HEK293 (cell line): ENCODE results near the gene PERM1.

Experiments
- CTCF ChIP-seq: fragments of 450-650 bp; formaldehyde crosslinking; IDR thresholded peaks from 2 replicates; pipeline ENCODE4 v1.5.1; 2016; ENCODE audit warnings: missing biosample characterization, missing genetic modification characterization
- ZNF311 ChIP-seq: fragments of 450-650 bp; formaldehyde crosslinking; IDR thresholded peaks from 2 replicates; pipeline ENCODE4 v1.5.1; 2017; ENCODE audit warnings: missing biosample characterization, missing genetic modification characterization, borderline replicate concordance
- ZNF366 ChIP-seq: fragments of 450-650 bp; formaldehyde crosslinking; conservative IDR thresholded peaks from 2 replicates; pipeline ENCODE4 v1.5.1; 2016; ENCODE audit warnings: missing biosample characterization, missing genetic modification characterization
- TF ChIP-seq, protein P1 (sequence below): fragments of 450-650 bp; formaldehyde crosslinking; IDR thresholded peaks from 2 replicates; pipeline ENCODE4 v1.5.1; 2016; ENCODE audit warnings: missing biosample characterization, missing genetic modification characterization

DNA sequence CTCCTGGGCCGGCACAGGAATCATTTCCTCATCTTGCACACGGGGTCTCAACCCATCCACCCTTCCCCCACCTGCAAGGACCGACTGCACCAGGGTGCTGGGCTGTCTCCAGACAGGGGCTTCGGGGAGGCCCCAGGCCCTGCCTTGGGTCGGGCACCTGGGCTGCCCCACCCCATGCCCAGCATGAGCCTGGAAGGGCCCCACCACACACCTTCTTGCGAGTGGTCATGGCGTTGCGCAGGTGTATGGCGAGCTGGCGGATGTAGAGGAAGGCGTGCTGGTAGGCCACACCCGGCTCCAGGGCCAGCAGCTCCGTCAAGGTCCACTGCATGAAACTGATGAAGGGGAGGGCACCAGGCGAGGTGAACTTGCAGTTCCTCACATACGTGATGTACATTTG is 29.7 kb downstream of the PERM1 start:
- TF ChIP-seq ZNF366 (tag by site-specific recombination), result no peak
- no peak for TF ChIP-seq CTCF (tag by site-specific recombination)
- no peak for TF ChIP-seq ZNF311
- TF ChIP-seq, protein P1, sequence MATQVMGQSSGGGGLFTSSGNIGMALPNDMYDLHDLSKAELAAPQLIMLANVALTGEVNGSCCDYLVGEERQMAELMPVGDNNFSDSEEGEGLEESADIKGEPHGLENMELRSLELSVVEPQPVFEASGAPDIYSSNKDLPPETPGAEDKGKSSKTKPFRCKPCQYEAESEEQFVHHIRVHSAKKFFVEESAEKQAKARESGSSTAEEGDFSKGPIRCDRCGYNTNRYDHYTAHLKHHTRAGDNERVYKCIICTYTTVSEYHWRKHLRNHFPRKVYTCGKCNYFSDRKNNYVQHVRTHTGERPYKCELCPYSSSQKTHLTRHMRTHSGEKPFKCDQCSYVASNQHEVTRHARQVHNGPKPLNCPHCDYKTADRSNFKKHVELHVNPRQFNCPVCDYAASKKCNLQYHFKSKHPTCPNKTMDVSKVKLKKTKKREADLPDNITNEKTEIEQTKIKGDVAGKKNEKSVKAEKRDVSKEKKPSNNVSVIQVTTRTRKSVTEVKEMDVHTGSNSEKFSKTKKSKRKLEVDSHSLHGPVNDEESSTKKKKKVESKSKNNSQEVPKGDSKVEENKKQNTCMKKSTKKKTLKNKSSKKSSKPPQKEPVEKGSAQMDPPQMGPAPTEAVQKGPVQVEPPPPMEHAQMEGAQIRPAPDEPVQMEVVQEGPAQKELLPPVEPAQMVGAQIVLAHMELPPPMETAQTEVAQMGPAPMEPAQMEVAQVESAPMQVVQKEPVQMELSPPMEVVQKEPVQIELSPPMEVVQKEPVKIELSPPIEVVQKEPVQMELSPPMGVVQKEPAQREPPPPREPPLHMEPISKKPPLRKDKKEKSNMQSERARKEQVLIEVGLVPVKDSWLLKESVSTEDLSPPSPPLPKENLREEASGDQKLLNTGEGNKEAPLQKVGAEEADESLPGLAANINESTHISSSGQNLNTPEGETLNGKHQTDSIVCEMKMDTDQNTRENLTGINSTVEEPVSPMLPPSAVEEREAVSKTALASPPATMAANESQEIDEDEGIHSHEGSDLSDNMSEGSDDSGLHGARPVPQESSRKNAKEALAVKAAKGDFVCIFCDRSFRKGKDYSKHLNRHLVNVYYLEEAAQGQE (tag by site-specific recombination), result no peak
